H1 (cell line): Measurements from ENCODE around the gene RAP2C. TPM values are rescaled to one million over a fixed set of nuclear protein-coding genes. Genes with fewer than 3 reads are reported as not detected.

Experiments used
- ASH2L ChIP-seq: fragments of 200-600, 300-600 bp; sonication (generic); IDR thresholded peaks from one replicate; pipeline ENCODE4 v1.7.1; 2017; ENCODE audit warnings: low read length
- FOSL1 ChIP-seq: IDR thresholded peaks from 2 replicates; pipeline ENCODE4 v1.6.1; 2011; ENCODE audit warnings: mild to moderate bottlenecking, low read depth, low read length, moderate library complexity; ENCODE audit not compliant: insufficient read depth
- HDAC2 ChIP-seq, 2 experiments: fragments of 300-600 bp in 1 of 2; sonication (generic) in 1 of 2; IDR thresholded peaks; 2 replicates each; pipeline ENCODE4 v1.6.1; 2011 to 2012; ENCODE audit warnings: low read depth in 2 of 2, low read length in 2 of 2, mild to moderate bottlenecking in 2 of 2, moderate library complexity in 2 of 2, borderline replicate concordance in 1 of 2, inconsistent platforms in 1 of 2
- KDM4A ChIP-seq: IDR thresholded peaks from one replicate; pipeline ENCODE4 v1.7.1; 2012; ENCODE audit warnings: low read depth, mild to moderate bottlenecking, moderate library complexity, low read length, inconsistent platforms; ENCODE audit not compliant: severe bottlenecking
- RFX5 ChIP-seq: IDR thresholded peaks from 2 replicates; pipeline ENCODE4 v1.6.1; 2011; ENCODE audit warnings: low read depth, low read length, improper control_type of control experiment, borderline replicate concordance
- SP4 ChIP-seq: IDR thresholded peaks from 2 replicates; pipeline ENCODE4 v1.6.1; 2012; ENCODE audit warnings: low read length, inconsistent platforms
- USF2 ChIP-seq: IDR thresholded peaks from 2 replicates; pipeline ENCODE4 v1.6.1; 2011; ENCODE audit warnings: low read length, improper control_type of control experiment
- ZNF274 ChIP-seq: IDR thresholded peaks from 2 replicates; pipeline ENCODE4 v1.7.0; 2012; ENCODE audit warnings: low read length, borderline replicate concordance; ENCODE audit errors: extremely low read depth
- polyA plus RNA-seq, 7 experiments: library from polyadenylated mRNA; depleted of rRNA in 3 of 7; stranded (reverse) in 5 of 7; unstranded in 2 of 7; fragments of >200 nt in 5 of 7; fragments of 200-250 nt in 2 of 7; gene quantifications; 1 replicate in 5 of 7; 2 replicates in 1 of 7; 4 replicates in 1 of 7; pipeline versions ENCODE4 v1.2.1 to v1.2.3, GENCODE V29; 2011 to 2013; ENCODE audit warnings: missing spikeins in 2 of 7, mixed read lengths in 2 of 7
- total RNA-seq: library from RNA; stranded (reverse); fragmentation: NEBNext Ultra II Directional; extraction: Animal tissue kit (Norgen Biotek cat#: 25700); gene quantifications from 2 replicates; pipeline ENCODE4 v1.2.1, GENCODE V29; 2021
- TF ChIP-seq, protein P1 (sequence below), 3 experiments: IDR thresholded peaks; 1 replicate in 2 of 3; 2 replicates in 1 of 3; pipeline versions ENCODE4 v1.5.1 to v1.6.1; 2011; ENCODE audit warnings: low read length in 3 of 3, mild to moderate bottlenecking in 3 of 3, inconsistent platforms in 2 of 3, low read depth in 1 of 3, moderate library complexity in 1 of 3; ENCODE audit not compliant: insufficient read depth in 1 of 3; ENCODE audit errors: control extremely low read depth in 1 of 3

Gene RAP2C
- total and polyA plus RNA-seq, 2 of the 8 experiments (the other 6 are each of a cell fraction or from before 2014, with no cell fraction given): 4.7 to 20.5 TPM

DNA sequence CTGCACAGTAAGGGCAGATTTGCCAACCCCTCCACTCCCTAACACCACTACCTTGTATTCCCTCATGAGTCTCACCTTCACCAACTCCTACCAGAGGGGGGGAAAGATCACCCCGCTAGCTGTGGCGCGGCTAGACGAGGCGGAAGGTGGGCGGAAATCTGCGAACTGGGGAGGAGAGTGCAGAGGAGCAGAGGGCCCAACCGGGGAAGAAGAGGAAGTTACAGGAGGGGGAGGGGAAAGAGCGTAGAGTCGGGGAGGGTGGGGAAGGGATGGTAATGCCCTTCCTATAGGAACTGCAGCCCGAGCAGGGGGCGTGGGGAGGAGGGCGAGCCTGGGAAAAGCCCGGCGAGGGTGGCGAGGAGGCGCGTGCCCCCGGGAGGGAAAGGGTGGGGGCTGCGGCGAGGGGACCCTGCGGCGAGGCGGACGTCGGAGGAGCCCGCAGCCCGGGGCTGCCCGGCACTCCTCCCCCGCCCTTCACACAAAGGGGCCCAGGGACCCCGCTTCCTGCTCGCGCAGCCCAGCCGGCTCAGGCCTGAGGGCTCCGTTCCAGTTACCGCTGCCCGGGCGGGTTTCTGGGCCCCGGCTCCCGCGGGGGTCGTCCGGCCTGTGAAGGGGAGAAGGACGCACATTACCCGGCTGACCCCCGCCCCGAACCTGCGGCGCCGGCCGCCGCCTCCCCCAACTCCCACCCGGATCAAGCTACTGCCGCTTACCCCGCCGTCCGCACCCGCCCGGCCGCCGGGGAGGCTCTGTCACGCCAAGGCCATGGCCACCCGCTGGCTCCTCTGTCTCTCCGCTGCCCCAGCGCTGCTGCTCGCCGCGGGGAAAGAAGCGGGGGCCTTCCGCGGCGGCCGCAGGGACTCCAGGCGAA, 1.8 kb downstream of the RAP2C start (continued):
- TF ChIP-seq ZNF274: no peak
- no peak for TF ChIP-seq FOSL1
- TF ChIP-seq ASH2L: peak; percentile 76
- TF ChIP-seq KDM4A: peak; percentile 21
- TF ChIP-seq, protein P1, sequence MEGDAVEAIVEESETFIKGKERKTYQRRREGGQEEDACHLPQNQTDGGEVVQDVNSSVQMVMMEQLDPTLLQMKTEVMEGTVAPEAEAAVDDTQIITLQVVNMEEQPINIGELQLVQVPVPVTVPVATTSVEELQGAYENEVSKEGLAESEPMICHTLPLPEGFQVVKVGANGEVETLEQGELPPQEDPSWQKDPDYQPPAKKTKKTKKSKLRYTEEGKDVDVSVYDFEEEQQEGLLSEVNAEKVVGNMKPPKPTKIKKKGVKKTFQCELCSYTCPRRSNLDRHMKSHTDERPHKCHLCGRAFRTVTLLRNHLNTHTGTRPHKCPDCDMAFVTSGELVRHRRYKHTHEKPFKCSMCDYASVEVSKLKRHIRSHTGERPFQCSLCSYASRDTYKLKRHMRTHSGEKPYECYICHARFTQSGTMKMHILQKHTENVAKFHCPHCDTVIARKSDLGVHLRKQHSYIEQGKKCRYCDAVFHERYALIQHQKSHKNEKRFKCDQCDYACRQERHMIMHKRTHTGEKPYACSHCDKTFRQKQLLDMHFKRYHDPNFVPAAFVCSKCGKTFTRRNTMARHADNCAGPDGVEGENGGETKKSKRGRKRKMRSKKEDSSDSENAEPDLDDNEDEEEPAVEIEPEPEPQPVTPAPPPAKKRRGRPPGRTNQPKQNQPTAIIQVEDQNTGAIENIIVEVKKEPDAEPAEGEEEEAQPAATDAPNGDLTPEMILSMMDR (IDR thresholded peaks at IDR 0.05; ENCODE audit: control extremely low read depth in 1 of 3, insufficient read depth in 1 of 3, low read depth in 1 of 3, low read length in 3 of 3): no peak
- no peak for TF ChIP-seq RFX5
- no peak for TF ChIP-seq SP4
- no peak for TF ChIP-seq USF2
- TF ChIP-seq HDAC2 (IDR thresholded peaks at IDR 0.05; ENCODE audit: borderline replicate concordance in 1 of 2, low read depth in 2 of 2, low read length in 2 of 2): no peak
